Neuronal stem cell (in vitro differentiated cells): ENCODE measurements around the gene DNAH17.

Experiments used
- DNase-seq: peaks from one replicate; pipeline ENCODE4 v3.0.0-alpha.2; 2013; ENCODE audit warnings: low spot score
- H2AFZ ChIP-seq: one replicate; pipeline ENCODE4 v1.6.1; 2013; ENCODE audit warnings: mild to moderate bottlenecking, low read length, inconsistent platforms
- H2AK5ac ChIP-seq: 2 replicates; pipeline ENCODE4 v1.6.1; 2013; ENCODE audit warnings: low read depth, mild to moderate bottlenecking, inconsistent platforms, low read length, moderate library complexity, mixed read lengths
- H2BK120ac ChIP-seq: 2 replicates; pipeline ENCODE4 v1.6.1; 2013; ENCODE audit warnings: low read depth, mild to moderate bottlenecking, inconsistent platforms, low read length, moderate library complexity, mixed read lengths
- H2BK12ac ChIP-seq: one replicate; pipeline ENCODE4 v1.6.1; 2013; ENCODE audit warnings: low read length, inconsistent platforms
- H2BK15ac ChIP-seq: 2 replicates; pipeline ENCODE4 v1.6.1; 2013; ENCODE audit warnings: mild to moderate bottlenecking, low read length, inconsistent platforms, mixed read lengths
- H2BK5ac ChIP-seq: one replicate; pipeline ENCODE4 v1.6.1; 2013; ENCODE audit warnings: inconsistent platforms, mild to moderate bottlenecking, low read length, moderate library complexity
- H3K14ac ChIP-seq: one replicate; pipeline ENCODE4 v1.6.1; 2013; ENCODE audit warnings: low read length, inconsistent platforms
- H3K18ac ChIP-seq: 2 replicates; pipeline ENCODE4 v1.6.1; 2013; ENCODE audit warnings: low read length, inconsistent platforms
- H3K23ac ChIP-seq: 2 replicates; pipeline ENCODE4 v1.6.1; 2013; ENCODE audit warnings: low read depth, mild to moderate bottlenecking, mixed read lengths, low read length, inconsistent platforms; ENCODE audit not compliant: poor library complexity
- H3K27ac ChIP-seq: replicated peaks from 3 replicates; pipeline ENCODE4 v1.5.1; 2013; ENCODE audit warnings: low read length, inconsistent platforms
- H3K27me3 ChIP-seq, 3 experiments: 2 replicates each; pipeline ENCODE4 v1.6.1; 2013; ENCODE audit warnings: low read length in 3 of 3, mild to moderate bottlenecking in 2 of 3, inconsistent platforms in 1 of 3, low read depth in 1 of 3, mixed read lengths in 1 of 3, moderate library complexity in 1 of 3; ENCODE audit not compliant: control insufficient read depth in 3 of 3, insufficient read depth in 3 of 3
- H3K36me3 ChIP-seq, 2 donors: replicated peaks in 1 of 2; 2 replicates each; pipeline ENCODE4 v1.6.1; 2013; ENCODE audit warnings: low read length in 2 of 2; ENCODE audit not compliant: control insufficient read depth in 2 of 2, insufficient read depth in 2 of 2
- H3K4ac ChIP-seq: 2 replicates; pipeline ENCODE4 v1.6.1; 2013; ENCODE audit warnings: inconsistent platforms, mild to moderate bottlenecking, low read length, moderate library complexity
- H3K4me1 ChIP-seq, 2 donors: 1 replicate in 1 of 2; 2 replicates in 1 of 2; pipeline ENCODE4 v1.6.1; 2013; ENCODE audit warnings: low read length in 2 of 2, low read depth in 1 of 2; ENCODE audit not compliant: control insufficient read depth in 2 of 2, insufficient read depth in 1 of 2
- H3K4me2 ChIP-seq: one replicate; pipeline ENCODE4 v1.6.1; 2013; ENCODE audit warnings: mild to moderate bottlenecking, low read length, inconsistent platforms; ENCODE audit not compliant: insufficient read depth, poor library complexity, severe bottlenecking
- H3K4me3 ChIP-seq, 2 donors: 2 replicates each; pipeline ENCODE4 v1.5.1; 2013; ENCODE audit warnings: low read length in 2 of 2, mild to moderate bottlenecking in 2 of 2, inconsistent platforms in 1 of 2, moderate library complexity in 1 of 2
- H3K79me1 ChIP-seq: one replicate; pipeline ENCODE4 v1.6.1; 2013; ENCODE audit warnings: low read depth, mild to moderate bottlenecking, inconsistent platforms, low read length, moderate library complexity
- H3K9ac ChIP-seq: one replicate; pipeline ENCODE4 v1.6.1; 2013; ENCODE audit warnings: mild to moderate bottlenecking, low read depth, low read length, inconsistent platforms; ENCODE audit not compliant: poor library complexity
- H3K9me3 ChIP-seq, 2 donors: replicated peaks in 1 of 2; 2 replicates each; pipeline versions ENCODE3 to v1.6.1; 2013; ENCODE audit warnings: low read length in 2 of 2, mild to moderate bottlenecking in 2 of 2, inconsistent platforms in 1 of 2, low read depth in 1 of 2, mixed read lengths in 1 of 2, moderate library complexity in 1 of 2; ENCODE audit not compliant: control insufficient read depth in 2 of 2, insufficient read depth in 1 of 2
- H4K8ac ChIP-seq: one replicate; pipeline ENCODE4 v1.6.1; 2013; ENCODE audit warnings: low read depth, mild to moderate bottlenecking, inconsistent platforms, low read length, moderate library complexity
- H4K91ac ChIP-seq: one replicate; pipeline ENCODE4 v1.6.1; 2013; ENCODE audit warnings: low read length, low read depth, mild to moderate bottlenecking, inconsistent platforms; ENCODE audit not compliant: poor library complexity
- WGBS, 2 donors: extraction: QIAGEN DNeasy Blood & Tissue Kit; methylation state at CpG; one replicate each; pipeline ENCODE4 v1.1.7; 2013; ENCODE audit warnings: missing lambda C conversion rate in 2 of 2, mixed read lengths in 1 of 2; ENCODE audit not compliant: insufficient read length in 2 of 2, insufficient replicate concordance in 1 of 2; ENCODE audit errors: extremely low coverage in 2 of 2; 5-methylcytosine and 5-hydroxymethylcytosine counted together

The DNAH17 gene

GRCh38 chr17:78501241-78502036, 75.8 kb downstream of the DNAH17 start:
- WGBS, 2 donors: no CpG with 5 or more reads among the region's 27 CpGs
- no peak for DNase-seq
- H3K14ac ChIP-seq: peak overlapping the region; percentile 82

DNA sequence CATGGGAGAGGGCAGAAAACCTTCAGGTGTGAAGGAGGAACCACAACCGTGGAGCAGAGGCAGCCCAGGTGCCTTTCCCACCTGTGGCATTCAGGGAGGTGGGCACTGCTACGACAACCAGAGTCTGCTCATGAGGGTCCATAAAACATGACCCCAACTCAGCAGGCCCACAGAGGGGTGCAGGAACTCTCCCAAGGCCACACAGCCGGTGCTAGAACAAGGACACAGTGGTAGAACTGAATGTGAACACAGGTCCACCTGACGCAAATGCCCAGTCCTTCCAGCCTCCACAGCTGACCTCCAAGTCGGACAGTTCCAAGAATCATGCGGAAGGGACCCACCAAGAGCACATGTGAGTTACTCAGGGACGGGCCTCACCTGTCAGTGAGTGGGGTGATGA, 76.4 kb downstream of the DNAH17 start:
- peak overlapping the region; percentile 26 for H2BK5ac ChIP-seq

More at GRCh38 chr17:78501241-78502036, 75.8 kb downstream of the DNAH17 start:
- Histone ChIP-seq H3K9ac (peak overlapping the region; percentile 9), H2AFZ (no peak overlapping the region), H2BK5ac (peak overlapping the region; percentile 26), H3K27me3 (peaks cover 0 to 21% (median 2%) of the 10 kb centered on the region in 3 experiments), H3K4me1 (peaks cover 0 to 1% of the 10 kb centered on the region in 2 donors), H2BK12ac (peak overlapping the region; percentile 43), H2AK5ac (peak overlapping the region; percentile 41), H3K18ac (peak overlapping the region; percentile 65), H3K79me1 (no peaks in the 10 kb centered on the region), H4K91ac (no peak overlapping the region), H3K4ac (peak overlapping the region; percentile 68), H3K4me3 (peak overlapping the region in 1 of 2 donors; percentile 32), H3K9me3 (no peaks in the 10 kb centered on the region), H4K8ac (peak overlapping the region; percentile 72), H3K27ac (no peak overlapping the region), H3K4me2 (no peak overlapping the region), H2BK120ac (no peak overlapping the region), H2BK15ac (no peak overlapping the region), H3K23ac (no peak overlapping the region), H3K36me3 (no peaks in the 10 kb centered on the region)

DNA sequence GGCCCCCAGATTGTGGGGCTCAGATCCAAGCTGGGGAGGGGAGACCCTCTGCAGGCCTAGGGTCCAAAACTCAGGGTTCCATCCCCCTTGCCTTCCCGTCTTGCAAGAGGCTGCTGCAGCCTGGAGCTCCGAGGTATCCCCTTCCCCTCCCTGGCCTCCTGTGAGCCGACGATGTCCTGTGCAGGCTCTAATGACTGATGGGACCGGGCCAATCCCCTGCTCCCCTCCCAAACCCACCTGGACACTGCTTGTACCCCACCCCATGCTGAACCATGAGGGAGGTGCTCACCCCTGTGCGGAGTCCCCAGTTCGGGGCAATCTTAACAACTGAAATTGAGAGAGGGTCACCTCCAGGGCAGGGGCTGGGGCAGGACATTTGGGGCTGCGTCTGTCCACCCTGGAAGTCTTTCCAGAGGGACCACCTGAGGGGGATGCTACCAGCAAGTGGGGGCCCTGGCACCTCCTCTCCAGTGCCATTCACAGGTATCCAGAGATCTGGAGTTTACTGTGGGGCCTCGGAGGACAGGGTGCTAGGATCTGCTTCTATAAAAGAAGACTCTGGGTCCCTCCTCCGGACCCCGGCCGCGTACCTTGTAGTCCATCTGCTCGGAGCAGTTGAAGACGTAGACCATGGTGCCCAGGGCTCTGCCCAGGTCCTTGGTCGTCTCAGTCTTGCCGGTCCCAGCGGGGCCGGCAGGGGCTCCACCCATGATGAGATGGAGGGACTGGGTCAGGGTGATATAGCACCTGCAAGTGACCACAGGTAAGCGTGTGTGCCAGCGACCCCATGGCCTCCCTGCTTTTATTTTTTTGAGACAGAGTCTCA, 77.3 kb downstream of the DNAH17 start:
- Histone ChIP-seq H3K27ac (no peak overlapping the region), H2AK5ac (peak overlapping the region; percentile 56), H2BK5ac (peak overlapping the region; percentile 6), H2AFZ (no peak overlapping the region), H3K9me3 (no peaks in the 10 kb centered on the region), H3K23ac (no peak overlapping the region), H3K27me3 (peaks cover 0 to 21% (median 2%) of the 10 kb centered on the region in 3 experiments), H3K36me3 (no peaks in the 10 kb centered on the region), H2BK15ac (no peak overlapping the region), H3K14ac (no peak overlapping the region), H2BK12ac (no peak overlapping the region), H3K9ac (no peak overlapping the region), H4K8ac (no peak overlapping the region), H3K4me2 (no peak overlapping the region), H4K91ac (no peak overlapping the region), H3K18ac (no peak overlapping the region), H3K79me1 (no peaks in the 10 kb centered on the region), H3K4me3 (no peak overlapping the region), H3K4me1 (peaks cover 0 to 1% of the 10 kb centered on the region in 2 donors), H2BK120ac (no peak overlapping the region), H3K4ac (no peak overlapping the region)
- WGBS, 2 donors: no CpG with 5 or more reads among the region's 21 CpGs
- no peak for DNase-seq

More for the DNA sequence above, 76.4 kb downstream of the DNAH17 start:
- Histone ChIP-seq H3K27ac (no peak overlapping the region), H2BK12ac (no peak overlapping the region), H4K8ac (no peak overlapping the region), H2BK120ac (no peak overlapping the region), H3K9me3 (no peaks in the 10 kb centered on the region), H3K4me3 (no peak overlapping the region), H3K79me1 (no peaks in the 10 kb centered on the region), H3K18ac (no peak overlapping the region), H3K27me3 (peaks cover 0 to 21% (median 2%) of the 10 kb centered on the region in 3 experiments), H3K4ac (no peak overlapping the region), H3K23ac (peak overlapping the region; percentile 6), H4K91ac (peak overlapping the region; percentile 38), H3K36me3 (no peaks in the 10 kb centered on the region), H3K14ac (no peak overlapping the region), H3K4me2 (no peak overlapping the region), H3K4me1 (peaks cover 0 to 1% of the 10 kb centered on the region in 2 donors), H2BK15ac (no peak overlapping the region), H2AFZ (no peak overlapping the region), H2AK5ac (no peak overlapping the region), H3K9ac (no peak overlapping the region)
- DNase-seq: no peak
- WGBS, 2 donors: no CpG with 5 or more reads among the region's 7 CpGs

DNA sequence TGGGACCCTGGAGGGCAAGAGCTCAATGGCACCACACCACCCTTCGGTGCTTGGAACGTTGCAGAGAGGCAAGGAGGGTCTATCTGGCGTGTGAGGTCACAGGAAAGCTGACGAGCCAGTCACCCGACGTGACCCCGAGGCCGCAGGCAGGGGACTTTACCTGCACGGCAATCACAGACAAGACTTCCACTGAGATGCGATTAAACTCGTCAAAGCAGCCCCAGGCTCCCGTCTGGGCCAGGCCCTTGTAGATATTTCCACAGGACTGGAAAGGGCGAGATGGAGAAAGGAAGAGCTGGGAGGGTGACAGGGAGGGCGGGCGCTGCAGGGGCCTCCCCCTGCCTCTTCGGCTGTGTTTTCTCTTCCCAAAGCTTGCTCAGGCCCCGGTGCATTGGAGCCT, 78.3 kb downstream of the DNAH17 start:
- no peak overlapping the region for H3K4me2 ChIP-seq
- H2AK5ac ChIP-seq: no peak overlapping the region
- H3K14ac ChIP-seq: no peak overlapping the region
- no peaks in the 10 kb centered on the region for H3K36me3 ChIP-seq
- no peaks in the 10 kb centered on the region for H3K79me1 ChIP-seq
- no peak overlapping the region for H3K4ac ChIP-seq
- no peak overlapping the region for H3K27ac ChIP-seq
- H2BK12ac ChIP-seq: no peak overlapping the region
- peaks cover 0 to 1% of the 10 kb centered on the region in 2 donors for H3K4me1 ChIP-seq
- peaks cover 0 to 24% (median 2%) of the 10 kb centered on the region in 3 experiments for H3K27me3 ChIP-seq
- WGBS, 2 donors: no CpG with 5 or more reads among the region's 17 CpGs
- peak overlapping the region; percentile 54 for H2AFZ ChIP-seq
- peak overlapping the region; percentile 75 for H3K23ac ChIP-seq
- no peaks in the 10 kb centered on the region for H3K9me3 ChIP-seq
- no peak overlapping the region for H3K4me3 ChIP-seq
- H2BK120ac ChIP-seq: no peak overlapping the region
- H3K9ac ChIP-seq: no peak overlapping the region
- H3K18ac ChIP-seq: peak overlapping the region; percentile 44
- H2BK15ac ChIP-seq: peak overlapping the region; percentile 10
- no peak overlapping the region for H4K91ac ChIP-seq
- no peak overlapping the region for H2BK5ac ChIP-seq
- no peak for DNase-seq
- no peak overlapping the region for H4K8ac ChIP-seq
